Measurements from ENCODE around the gene PRSS36.

- TF ChIP-seq CEBPB (IDR thresholded peaks at IDR 0.05) = no peak
- no peak for TF ChIP-seq EP300 (IDR thresholded peaks at IDR 0.05; ENCODE audit: borderline replicate concordance)
- TF ChIP-seq TCF12 (IDR thresholded peaks at IDR 0.05; ENCODE audit: low read depth) = no peak
- TF ChIP-seq, protein P1, sequence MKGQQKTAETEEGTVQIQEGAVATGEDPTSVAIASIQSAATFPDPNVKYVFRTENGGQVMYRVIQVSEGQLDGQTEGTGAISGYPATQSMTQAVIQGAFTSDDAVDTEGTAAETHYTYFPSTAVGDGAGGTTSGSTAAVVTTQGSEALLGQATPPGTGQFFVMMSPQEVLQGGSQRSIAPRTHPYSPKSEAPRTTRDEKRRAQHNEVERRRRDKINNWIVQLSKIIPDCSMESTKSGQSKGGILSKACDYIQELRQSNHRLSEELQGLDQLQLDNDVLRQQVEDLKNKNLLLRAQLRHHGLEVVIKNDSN (IDR thresholded peaks at IDR 0.05) = no peak
These were observed 60.7 kb downstream of the PRSS36 start for GRCh38 chr16:31089199-31089598.

Data from Ishikawa (cell line).